SK-N-SH (cell line): ENCODE data around the gene AMIGO1. TPM values are rescaled to one million over a fixed set of nuclear protein-coding genes. Genes with fewer than 3 reads are reported as not detected.

Experiments used
- CTCF ChIA-PET: fragments of 300-600, 350-600 bp; formaldehyde crosslinking; extraction: SDS; loops from one replicate; lab custom pipeline; 2021; lab: Yijun Ruan, JAX
- POLR2A ChIA-PET: fragments of 350-600 bp; sonication (Branson Sonifier 250); formaldehyde crosslinking; extraction: SDS; loops from one replicate; lab custom pipeline; 2020; ENCODE audit warnings: antibody characterized with exemption, inconsistent platforms; lab: Yijun Ruan, JAX
- DNase-seq: peaks from one replicate; pipeline ENCODE4 v3.0.0; 2012
- H2AFZ ChIP-seq: fragments of 200-600 bp; sonication (generic); 2 replicates; pipeline ENCODE4 v1.8.1; 2016; ENCODE audit warnings: antibody characterized with exemption, mild to moderate bottlenecking, low read depth
- H3F3A ChIP-seq: fragments of 200-600 bp; sonication (generic); replicated peaks from 2 replicates; pipeline ENCODE3; 2016; ENCODE audit warnings: antibody characterized with exemption, mild to moderate bottlenecking; ENCODE audit not compliant: insufficient read depth
- H3K27ac ChIP-seq, 2 experiments: fragments of 200-500 bp in 1 of 2; fragments of 200-600 bp in 1 of 2; sonication (Bioruptor generic) in 1 of 2; sonication (generic), shearing (Covaris generic) in 1 of 2; 2 replicates each; pipeline versions ENCODE4 v1.5.1 to v1.6.1; 2014 to 2016; ENCODE audit warnings: low read depth in 2 of 2, inconsistent platforms in 1 of 2, low read length in 1 of 2, mild to moderate bottlenecking in 1 of 2, mixed read lengths in 1 of 2
- H3K27me3 ChIP-seq: fragments of 200-600 bp; sonication (generic), shearing (Covaris generic); 2 replicates; pipeline ENCODE4 v1.6.1; 2016; ENCODE audit warnings: mixed run types; ENCODE audit not compliant: insufficient read depth
- H3K36me3 ChIP-seq, 2 experiments: fragments of 200-500 bp in 1 of 2; fragments of 200-600 bp in 1 of 2; sonication (Bioruptor generic) in 1 of 2; sonication (generic) in 1 of 2; replicated peaks in 1 of 2; 2 replicates each; pipeline versions ENCODE3 to v1.5.1; 2014 to 2016; ENCODE audit warnings: low read length in 1 of 2, mild to moderate bottlenecking in 1 of 2; ENCODE audit not compliant: insufficient read depth in 2 of 2, control insufficient read depth in 1 of 2
- H3K4me1 ChIP-seq, 2 experiments: fragments of 200-500 bp in 1 of 2; fragments of 200-600 bp in 1 of 2; sonication (Bioruptor generic) in 1 of 2; sonication (generic), shearing (Covaris generic) in 1 of 2; 2 replicates each; pipeline versions ENCODE4 v1.5.1 to v1.6.1; 2014 to 2016; ENCODE audit warnings: low read depth in 1 of 2, low read length in 1 of 2, mixed run types in 1 of 2; ENCODE audit not compliant: insufficient read depth in 2 of 2, control insufficient read depth in 1 of 2
- H3K4me2 ChIP-seq: fragments of 200-600 bp; sonication (generic), shearing (Covaris generic); 2 replicates; pipeline ENCODE4 v1.6.1; 2017; ENCODE audit warnings: mixed run types
- H3K4me3 ChIP-seq, 2 experiments: fragments of 200-500 bp in 1 of 2; fragments of 200-600 bp in 1 of 2; sonication (Bioruptor generic) in 1 of 2; sonication (generic), shearing (Covaris generic) in 1 of 2; 2 replicates each; pipeline versions ENCODE4 v1.5.1 to v1.8.1; 2014 to 2016; ENCODE audit warnings: low read depth in 2 of 2, inconsistent platforms in 1 of 2, low read length in 1 of 2, mild to moderate bottlenecking in 1 of 2, mixed read lengths in 1 of 2, moderate library complexity in 1 of 2
- H3K79me2 ChIP-seq: fragments of 200-600 bp; sonication (generic); 2 replicates; pipeline ENCODE4 v1.8.1; 2017; ENCODE audit warnings: mild to moderate bottlenecking; ENCODE audit not compliant: insufficient read depth
- H3K9ac ChIP-seq: fragments of 200-600 bp; sonication (generic); 2 replicates; pipeline ENCODE4 v1.6.1; 2017; ENCODE audit warnings: mixed run types
- H3K9me2 ChIP-seq: fragments of 200-600 bp; sonication (generic); 2 replicates; pipeline ENCODE4 v1.6.1; 2017; ENCODE audit warnings: mixed run types
- H3K9me3 ChIP-seq: fragments of 200-600 bp; sonication (generic); 2 replicates; pipeline ENCODE4 v1.6.1; 2017; ENCODE audit warnings: mixed run types, mild to moderate bottlenecking, moderate library complexity
- H4K20me1 ChIP-seq: fragments of 200-600 bp; sonication (generic); 2 replicates; pipeline ENCODE4 v1.6.1; 2017; ENCODE audit warnings: mild to moderate bottlenecking, mixed run types; ENCODE audit not compliant: insufficient read depth
- ELF1 ChIP-seq: IDR thresholded peaks from 2 replicates; pipeline ENCODE4 v1.4.0; 2012
- EZH2phosphoT487 ChIP-seq: fragments of 200-600 bp; sonication (generic); IDR thresholded peaks from 2 replicates; pipeline ENCODE4 v1.6.1; 2017; ENCODE audit warnings: low read depth, mixed run types, mild to moderate bottlenecking, antibody characterized with exemption, moderate library complexity, borderline replicate concordance
- FOSL2 ChIP-seq: IDR thresholded peaks from 2 replicates; pipeline ENCODE4 v1.4.0; 2012; ENCODE audit warnings: low read depth, mild to moderate bottlenecking, moderate library complexity, borderline replicate concordance
- GABPA ChIP-seq: IDR thresholded peaks from 2 replicates; pipeline ENCODE4 v1.4.0; 2012; ENCODE audit warnings: low read depth, mild to moderate bottlenecking
- GATA2 ChIP-seq: sonication (generic); formaldehyde crosslinking; IDR thresholded peaks from 2 replicates; pipeline ENCODE4 v1.5.0; 2020; ENCODE audit warnings: mild to moderate bottlenecking, missing genetic modification reagents
- IRF3 ChIP-seq: fragments of 150-350 bp; IDR thresholded peaks from 2 replicates; pipeline ENCODE4 v1.6.1; 2016; ENCODE audit warnings: mild to moderate bottlenecking, low read depth, low read length
- MAX ChIP-seq: IDR thresholded peaks from 2 replicates; pipeline ENCODE4 v1.4.0; 2012; ENCODE audit warnings: low read depth
- MEF2A ChIP-seq: IDR thresholded peaks from 2 replicates; pipeline ENCODE4 v1.4.0; 2012; ENCODE audit warnings: low read depth, borderline replicate concordance
- NFIC ChIP-seq: IDR thresholded peaks from 2 replicates; pipeline ENCODE4 v1.4.0; 2012; ENCODE audit warnings: borderline replicate concordance
- NRF1 ChIP-seq: IDR thresholded peaks from 2 replicates; pipeline ENCODE4 v1.6.1; 2012; ENCODE audit warnings: low read depth, mild to moderate bottlenecking, low read length
- RCOR1 ChIP-seq: fragments of 150-350 bp; IDR thresholded peaks from 2 replicates; pipeline ENCODE4 v1.6.1; 2017; ENCODE audit warnings: antibody characterized with exemption, low read length
- REST ChIP-seq: IDR thresholded peaks from 2 replicates; pipeline ENCODE4 v1.6.1; 2012; ENCODE audit warnings: mild to moderate bottlenecking, low read depth, low read length, moderate library complexity
- RFX5 ChIP-seq: IDR thresholded peaks from 2 replicates; pipeline ENCODE4 v1.6.1; 2012; ENCODE audit warnings: mild to moderate bottlenecking, improper control_type of control experiment, low read length
- RXRA ChIP-seq: IDR thresholded peaks from 2 replicates; pipeline ENCODE4 v1.4.0; 2012; ENCODE audit warnings: low read depth, mild to moderate bottlenecking, borderline replicate concordance
- TCF12 ChIP-seq: IDR thresholded peaks from 2 replicates; pipeline ENCODE4 v1.4.0; 2012
- TEAD4 ChIP-seq: IDR thresholded peaks from 2 replicates; pipeline ENCODE4 v1.4.0; 2012; ENCODE audit warnings: mild to moderate bottlenecking, borderline replicate concordance; ENCODE audit not compliant: insufficient read depth
- YY1 ChIP-seq: IDR thresholded peaks from 2 replicates; pipeline ENCODE4 v1.4.0; 2012; ENCODE audit warnings: low read depth, mild to moderate bottlenecking
- WGBS: methylation state at CpG from one replicate; pipeline ENCODE4 v1.1.6; 2017; ENCODE audit warnings: low lambda C conversion rate; 5-methylcytosine and 5-hydroxymethylcytosine counted together
- polyA plus RNA-seq, 3 experiments: library from polyadenylated mRNA; depleted of rRNA; stranded (reverse); fragments of >200 nt; gene quantifications; 2 replicates each; pipeline ENCODE4 v1.2.3, GENCODE V29; 2012
- TF ChIP-seq, protein P1 (sequence below): IDR thresholded peaks from 2 replicates; pipeline ENCODE4 v1.4.0; 2012; ENCODE audit warnings: low read depth, borderline replicate concordance
- TF ChIP-seq, protein P2 (sequence below): fragments of 150-350 bp; IDR thresholded peaks from 2 replicates; pipeline ENCODE4 v1.6.1; 2017; ENCODE audit warnings: antibody characterized with exemption, low read length, low read depth, borderline replicate concordance

The AMIGO1 gene
- polyA plus RNA-seq, 1 of the 3 experiments (the other 2 are of a cell fraction): 0.95 TPM

- Histone ChIP-seq H3F3A (no peaks in the 10 kb centered on the region), H3K4me3 (no peak overlapping the region), H3K27ac (no peak overlapping the region), H3K27me3 (no peaks in the 10 kb centered on the region; the same call in 1 of the 2 replicates), H3K36me3 (no peaks in the 10 kb centered on the region), H3K4me1 (peaks cover 0 to 8% of the 10 kb centered on the region in 2 experiments; a peak in 1 of 4 replicates), H3K9me3 (no peaks in the 10 kb centered on the region), H3K9ac (no peak overlapping the region), H3K79me2 (no peaks in the 10 kb centered on the region), H3K4me2 (no peak overlapping the region), H2AFZ (no peak overlapping the region), H3K9me2 (no peaks in the 10 kb centered on the region), H4K20me1 (no peaks in the 10 kb centered on the region)
- TF ChIP-seq TCF12 (no peak), ELF1 (no peak), MEF2A (no peak), FOSL2 (no peak), RFX5 (no peak), IRF3 (no peak), GATA2 (CRISPR knock-in tag) (no peak), MAX (no peak), TEAD4 (no peak), EZH2phosphoT487 (no peak), NRF1 (no peak), YY1 (no peak), RXRA (no peak), RCOR1 (no peak), GABPA (no peak), REST (no peak), NFIC (no peak)
- TF ChIP-seq, protein P1, sequence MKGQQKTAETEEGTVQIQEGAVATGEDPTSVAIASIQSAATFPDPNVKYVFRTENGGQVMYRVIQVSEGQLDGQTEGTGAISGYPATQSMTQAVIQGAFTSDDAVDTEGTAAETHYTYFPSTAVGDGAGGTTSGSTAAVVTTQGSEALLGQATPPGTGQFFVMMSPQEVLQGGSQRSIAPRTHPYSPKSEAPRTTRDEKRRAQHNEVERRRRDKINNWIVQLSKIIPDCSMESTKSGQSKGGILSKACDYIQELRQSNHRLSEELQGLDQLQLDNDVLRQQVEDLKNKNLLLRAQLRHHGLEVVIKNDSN: no peak
- TF ChIP-seq, protein P2, sequence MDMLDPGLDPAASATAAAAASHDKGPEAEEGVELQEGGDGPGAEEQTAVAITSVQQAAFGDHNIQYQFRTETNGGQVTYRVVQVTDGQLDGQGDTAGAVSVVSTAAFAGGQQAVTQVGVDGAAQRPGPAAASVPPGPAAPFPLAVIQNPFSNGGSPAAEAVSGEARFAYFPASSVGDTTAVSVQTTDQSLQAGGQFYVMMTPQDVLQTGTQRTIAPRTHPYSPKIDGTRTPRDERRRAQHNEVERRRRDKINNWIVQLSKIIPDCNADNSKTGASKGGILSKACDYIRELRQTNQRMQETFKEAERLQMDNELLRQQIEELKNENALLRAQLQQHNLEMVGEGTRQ: no peak
- POLR2A ChIA-PET: no interaction called here
- DNase-seq: no peak
- whole genome bisulfite sequencing: 67% methylated on average over 5 of the region's 5 CpGs
- CTCF ChIA-PET: interaction anchor here (0.6 to 40.2 kb wide), 5 partner anchors 17 to 467 kb away, joined by 3 to 1710 read pairs (median 11); partner anchors contain the start of genes AHCYL1, CYB561D1 and GPR61
Observed at GRCh38 chr1:109517337-109517736, 7.8 kb upstream of the AMIGO1 start.
